ENCODE results near the gene SYT1.
A peak's percentile ranks its signal among the peaks of the same experiment; 100 is the strongest.

Gene SYT1

DNA sequence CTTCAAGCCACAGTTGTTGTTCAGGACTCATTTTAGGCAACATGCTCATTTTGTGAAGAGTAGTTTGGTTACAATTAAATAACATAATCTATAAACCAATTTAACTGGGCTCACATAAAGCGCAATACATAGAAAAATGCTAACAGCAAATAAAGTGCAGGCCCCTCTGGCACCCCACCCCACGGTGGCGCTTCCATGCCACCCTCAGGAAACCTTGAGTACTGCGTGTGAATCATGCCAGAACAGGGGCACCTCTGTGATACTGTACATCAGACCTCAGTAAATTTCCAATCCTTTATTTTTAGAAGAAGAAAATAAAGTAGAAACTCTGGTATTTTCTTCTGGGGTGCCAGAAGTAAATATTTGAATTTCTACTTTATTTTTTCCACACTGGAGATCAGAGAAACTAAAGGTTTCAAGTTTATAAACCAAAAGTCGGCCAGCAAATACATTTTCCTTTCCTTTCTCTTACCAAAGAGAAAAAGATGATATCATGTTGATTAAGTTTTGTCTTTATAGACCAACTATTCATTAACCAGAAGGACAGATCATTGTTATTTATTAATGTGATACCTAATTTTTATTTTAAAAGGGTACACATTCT is 509.4 kb downstream of the SYT1 start:
- Histone ChIP-seq H3K14ac (ENCODE audit: low read length in 2 of 2) (no peak overlapping the region), H3K27ac (ENCODE audit: low read length, poor library complexity, severe bottlenecking) (no peak overlapping the region), H2BK15ac (ENCODE audit: low read depth, poor library complexity, severe bottlenecking) (no peak overlapping the region), H3K4me1 (ENCODE audit: control insufficient read depth, insufficient read depth, low read depth, low read length) (no peaks in the 10 kb centered on the region), H2BK120ac (ENCODE audit: low read depth, low read length) (no peak overlapping the region), H3K79me1 (replicated peaks; ENCODE audit: low read length, poor library complexity, severe bottlenecking) (no peaks in the 10 kb centered on the region), H2AK5ac (ENCODE audit: low read length, severe bottlenecking) (no peak overlapping the region), H4K8ac (ENCODE audit: low read length) (no peak overlapping the region), H3K27me3 (ENCODE audit: control insufficient read depth in 1 of 2, insufficient read depth in 1 of 2, low read length in 2 of 2) (no peaks in the 10 kb centered on the region), H2BK12ac (ENCODE audit: low read length in 2 of 2) (no peak overlapping the region), H3K18ac (ENCODE audit: low read depth in 1 of 2, low read length in 2 of 2) (no peak overlapping the region), H3K9ac (ENCODE audit: low read length) (no peak overlapping the region), H3K9me3 (ENCODE audit: control insufficient read depth, low read length) (no peaks in the 10 kb centered on the region), H3K4ac (ENCODE audit: low read depth in 1 of 2, low read length in 2 of 2) (no peak overlapping the region), H4K91ac (ENCODE audit: low read length) (no peak overlapping the region), H3K4me3 (ENCODE audit: insufficient read depth in 1 of 2, low read depth in 1 of 2, low read length in 2 of 2) (no peak overlapping the region), H2AFZ (ENCODE audit: low read depth, low read length) (no peak overlapping the region), H3K36me3 (ENCODE audit: control insufficient read depth in 1 of 2, insufficient read depth in 2 of 2, low read depth in 1 of 2, low read length in 2 of 2) (no peaks in the 10 kb centered on the region), H3K4me2 (ENCODE audit: low read length, poor library complexity, severe bottlenecking) (no peak overlapping the region), H2BK5ac (ENCODE audit: low read depth, low read length, poor library complexity, severe bottlenecking) (no peak overlapping the region), H3K23ac (ENCODE audit: low read length in 2 of 2) (no peak overlapping the region)
- 38% methylated on average over 4 of the region's 5 CpGs for WGBS
- DNase-seq = peak; percentile 38

- H4K91ac ChIP-seq (ENCODE audit: low read length) = no peak overlapping the region
- H3K4me2 ChIP-seq (ENCODE audit: low read length, poor library complexity, severe bottlenecking) = no peak overlapping the region
- no peak overlapping the region for H2BK5ac ChIP-seq (ENCODE audit: low read depth, low read length, poor library complexity, severe bottlenecking)
- no peaks in the 10 kb centered on the region for H3K27me3 ChIP-seq (ENCODE audit: control insufficient read depth in 1 of 2, insufficient read depth in 1 of 2, low read length in 2 of 2)
- no peaks in the 10 kb centered on the region for H3K79me1 ChIP-seq (replicated peaks; ENCODE audit: low read length, poor library complexity, severe bottlenecking)
- H3K23ac ChIP-seq (ENCODE audit: low read length in 2 of 2) = no peak overlapping the region
- H3K4me3 ChIP-seq (ENCODE audit: insufficient read depth in 1 of 2, low read depth in 1 of 2, low read length in 2 of 2) = no peak overlapping the region
- H4K8ac ChIP-seq (ENCODE audit: low read length) = no peak overlapping the region
- H3K18ac ChIP-seq (ENCODE audit: low read depth in 1 of 2, low read length in 2 of 2) = no peak overlapping the region
- H3K9ac ChIP-seq (ENCODE audit: low read length) = no peak overlapping the region
- no peaks in the 10 kb centered on the region for H3K36me3 ChIP-seq (ENCODE audit: control insufficient read depth in 1 of 2, insufficient read depth in 2 of 2, low read depth in 1 of 2, low read length in 2 of 2)
- no peak overlapping the region for H2AFZ ChIP-seq (ENCODE audit: low read depth, low read length)
- WGBS = 73% methylated on average over 1 of the region's 1 CpG
- H3K14ac ChIP-seq (ENCODE audit: low read length in 2 of 2) = no peak overlapping the region
- no peak overlapping the region for H2BK12ac ChIP-seq (ENCODE audit: low read length in 2 of 2)
- peak; percentile 5 for DNase-seq
- H3K9me3 ChIP-seq (ENCODE audit: control insufficient read depth, low read length) = no peaks in the 10 kb centered on the region
- H3K4ac ChIP-seq (ENCODE audit: low read depth in 1 of 2, low read length in 2 of 2) = no peak overlapping the region
- H2AK5ac ChIP-seq (ENCODE audit: low read length, severe bottlenecking) = no peak overlapping the region
- no peak overlapping the region for H3K27ac ChIP-seq (ENCODE audit: low read length, poor library complexity, severe bottlenecking)
- H2BK15ac ChIP-seq (ENCODE audit: low read depth, poor library complexity, severe bottlenecking) = no peak overlapping the region
- H2BK120ac ChIP-seq (ENCODE audit: low read depth, low read length) = no peak overlapping the region
- H3K4me1 ChIP-seq (ENCODE audit: control insufficient read depth, insufficient read depth, low read depth, low read length) = no peaks in the 10 kb centered on the region
These were observed 510.0 kb downstream of the SYT1 start for GRCh38 chr12:79374545-79374944.

DNA sequence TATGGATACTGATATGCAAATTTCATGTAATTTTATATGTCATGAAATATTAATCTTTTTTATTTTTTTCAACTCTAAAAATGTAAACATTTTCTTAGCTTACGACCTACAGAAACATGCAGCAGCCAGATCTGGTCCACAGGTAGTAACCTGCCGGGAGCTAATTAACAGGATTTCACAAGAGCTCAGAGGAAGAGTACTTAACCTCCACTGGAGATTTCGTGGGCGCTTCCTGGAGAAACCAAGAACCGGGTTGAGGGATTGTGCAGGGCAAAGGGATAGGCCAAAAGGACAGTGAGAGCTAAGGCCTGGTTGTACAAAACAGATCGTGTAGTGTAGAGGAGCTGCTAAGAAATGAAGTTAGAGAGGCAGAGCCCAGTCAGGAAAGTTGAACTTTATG is 510.5 kb downstream of the SYT1 start:
- Histone ChIP-seq H3K9me3 (ENCODE audit: control insufficient read depth, low read length) (no peaks in the 10 kb centered on the region), H2BK5ac (ENCODE audit: low read depth, low read length, poor library complexity, severe bottlenecking) (no peak overlapping the region), H3K4me2 (ENCODE audit: low read length, poor library complexity, severe bottlenecking) (no peak overlapping the region), H3K4me1 (ENCODE audit: control insufficient read depth, insufficient read depth, low read depth, low read length) (no peaks in the 10 kb centered on the region), H3K79me1 (replicated peaks; ENCODE audit: low read length, poor library complexity, severe bottlenecking) (no peaks in the 10 kb centered on the region), H3K14ac (ENCODE audit: low read length in 2 of 2) (no peak overlapping the region), H3K23ac (ENCODE audit: low read length in 2 of 2) (no peak overlapping the region), H3K27ac (ENCODE audit: low read length, poor library complexity, severe bottlenecking) (no peak overlapping the region), H3K9ac (ENCODE audit: low read length) (no peak overlapping the region), H2BK120ac (ENCODE audit: low read depth, low read length) (no peak overlapping the region), H2BK15ac (ENCODE audit: low read depth, poor library complexity, severe bottlenecking) (no peak overlapping the region), H3K27me3 (ENCODE audit: control insufficient read depth in 1 of 2, insufficient read depth in 1 of 2, low read length in 2 of 2) (no peaks in the 10 kb centered on the region), H3K4me3 (ENCODE audit: insufficient read depth in 1 of 2, low read depth in 1 of 2, low read length in 2 of 2) (no peak overlapping the region), H2BK12ac (ENCODE audit: low read length in 2 of 2) (no peak overlapping the region), H3K4ac (ENCODE audit: low read depth in 1 of 2, low read length in 2 of 2) (no peak overlapping the region), H4K91ac (ENCODE audit: low read length) (no peak overlapping the region), H4K8ac (ENCODE audit: low read length) (no peak overlapping the region), H2AFZ (ENCODE audit: low read depth, low read length) (no peak overlapping the region), H2AK5ac (ENCODE audit: low read length, severe bottlenecking) (no peak overlapping the region), H3K18ac (ENCODE audit: low read depth in 1 of 2, low read length in 2 of 2) (no peak overlapping the region), H3K36me3 (ENCODE audit: control insufficient read depth in 1 of 2, insufficient read depth in 2 of 2, low read depth in 1 of 2, low read length in 2 of 2) (no peaks in the 10 kb centered on the region)
- 84% methylated on average over 6 of the region's 6 CpGs for WGBS
- no peak for DNase-seq

DNA sequence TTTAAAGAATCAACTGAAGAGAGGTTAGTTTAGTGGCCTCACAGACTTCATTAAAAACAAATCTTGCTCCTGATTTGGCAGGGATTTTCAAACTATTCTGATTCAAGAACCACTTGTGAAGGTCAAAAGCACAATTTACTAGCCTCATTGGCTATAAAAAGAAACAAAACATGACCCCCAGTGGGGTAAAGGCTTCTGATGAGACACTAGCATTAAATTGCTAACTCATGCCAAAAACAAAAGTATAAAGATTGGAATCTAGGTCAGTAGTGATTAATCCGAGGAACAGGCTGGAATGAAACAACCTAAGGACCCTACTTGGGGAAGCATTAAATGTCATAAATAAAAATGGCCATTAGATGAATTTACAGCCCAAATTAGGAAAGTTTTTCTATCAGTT is 513.9 kb downstream of the SYT1 start:
- H3K27me3 ChIP-seq (ENCODE audit: control insufficient read depth in 1 of 2, insufficient read depth in 1 of 2, low read length in 2 of 2) = no peaks in the 10 kb centered on the region
- H3K4ac ChIP-seq (ENCODE audit: low read depth in 1 of 2, low read length in 2 of 2) = no peak overlapping the region
- H3K4me1 ChIP-seq (ENCODE audit: control insufficient read depth, insufficient read depth, low read depth, low read length) = no peaks in the 10 kb centered on the region
- no peak overlapping the region for H3K27ac ChIP-seq (ENCODE audit: low read length, poor library complexity, severe bottlenecking)
- no peak overlapping the region for H4K91ac ChIP-seq (ENCODE audit: low read length)
- no peaks in the 10 kb centered on the region for H3K79me1 ChIP-seq (replicated peaks; ENCODE audit: low read length, poor library complexity, severe bottlenecking)
- H2BK120ac ChIP-seq (ENCODE audit: low read depth, low read length) = no peak overlapping the region
- H2BK12ac ChIP-seq (ENCODE audit: low read length in 2 of 2) = no peak overlapping the region
- H2AK5ac ChIP-seq (ENCODE audit: low read length, severe bottlenecking) = no peak overlapping the region
- H2BK15ac ChIP-seq (ENCODE audit: low read depth, poor library complexity, severe bottlenecking) = no peak overlapping the region
- no peak overlapping the region for H3K23ac ChIP-seq (ENCODE audit: low read length in 2 of 2)
- H3K9me3 ChIP-seq (ENCODE audit: control insufficient read depth, low read length) = no peaks in the 10 kb centered on the region
- H4K8ac ChIP-seq (ENCODE audit: low read length) = no peak overlapping the region
- no peak overlapping the region for H2AFZ ChIP-seq (ENCODE audit: low read depth, low read length)
- H3K4me3 ChIP-seq (ENCODE audit: insufficient read depth in 1 of 2, low read depth in 1 of 2, low read length in 2 of 2) = no peak overlapping the region
- H2BK5ac ChIP-seq (ENCODE audit: low read depth, low read length, poor library complexity, severe bottlenecking) = no peak overlapping the region
- WGBS = 100% methylated on average over 1 of the region's 1 CpG
- no peak overlapping the region for H3K4me2 ChIP-seq (ENCODE audit: low read length, poor library complexity, severe bottlenecking)
- no peak overlapping the region for H3K9ac ChIP-seq (ENCODE audit: low read length)
- H3K14ac ChIP-seq (ENCODE audit: low read length in 2 of 2) = no peak overlapping the region
- H3K36me3 ChIP-seq (ENCODE audit: control insufficient read depth in 1 of 2, insufficient read depth in 2 of 2, low read depth in 1 of 2, low read length in 2 of 2) = no peaks in the 10 kb centered on the region
- no peak overlapping the region for H3K18ac ChIP-seq (ENCODE audit: low read depth in 1 of 2, low read length in 2 of 2)
- DNase-seq = no peak
